DLD1 (cell line): ENCODE measurements around the gene NHERF1.

Experiments used
- in situ Hi-C: cut with HindIII; loops from 2 replicates; pipeline ENCODE4 v1.10.0; 2017; ENCODE audit warnings: low sequenced_read_pairs

NHERF1 gene

DNA sequence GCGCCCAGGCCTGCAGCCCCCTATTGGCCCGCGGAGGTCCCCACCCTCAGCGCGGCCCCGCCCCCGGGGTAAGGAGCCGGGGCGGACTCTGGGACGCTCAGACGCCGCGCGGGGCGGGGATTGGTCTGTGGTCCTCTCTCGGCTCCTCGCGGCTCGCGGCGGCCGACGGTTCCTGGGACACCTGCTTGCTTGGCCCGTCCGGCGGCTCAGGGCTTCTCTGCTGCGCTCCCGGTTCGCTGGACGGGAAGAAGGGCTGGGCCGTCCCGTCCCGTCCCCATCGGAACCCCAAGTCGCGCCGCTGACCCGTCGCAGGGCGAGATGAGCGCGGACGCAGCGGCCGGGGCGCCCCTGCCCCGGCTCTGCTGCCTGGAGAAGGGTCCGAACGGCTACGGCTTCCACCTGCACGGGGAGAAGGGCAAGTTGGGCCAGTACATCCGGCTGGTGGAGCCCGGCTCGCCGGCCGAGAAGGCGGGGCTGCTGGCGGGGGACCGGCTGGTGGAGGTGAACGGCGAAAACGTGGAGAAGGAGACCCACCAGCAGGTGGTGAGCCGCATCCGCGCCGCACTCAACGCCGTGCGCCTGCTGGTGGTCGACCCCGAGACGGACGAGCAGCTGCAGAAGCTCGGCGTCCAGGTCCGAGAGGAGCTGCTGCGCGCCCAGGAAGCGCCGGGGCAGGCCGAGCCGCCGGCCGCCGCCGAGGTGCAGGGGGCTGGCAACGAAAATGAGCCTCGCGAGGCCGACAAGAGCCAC, at the start of gene NHERF1:
TSS of gene NHERF1 (plus strand) at position 100 of the 750 bp plus-strand sequence. CDS start at position 319, 219 bp downstream.
- in situ Hi-C loops, result no loop called here

DNA sequence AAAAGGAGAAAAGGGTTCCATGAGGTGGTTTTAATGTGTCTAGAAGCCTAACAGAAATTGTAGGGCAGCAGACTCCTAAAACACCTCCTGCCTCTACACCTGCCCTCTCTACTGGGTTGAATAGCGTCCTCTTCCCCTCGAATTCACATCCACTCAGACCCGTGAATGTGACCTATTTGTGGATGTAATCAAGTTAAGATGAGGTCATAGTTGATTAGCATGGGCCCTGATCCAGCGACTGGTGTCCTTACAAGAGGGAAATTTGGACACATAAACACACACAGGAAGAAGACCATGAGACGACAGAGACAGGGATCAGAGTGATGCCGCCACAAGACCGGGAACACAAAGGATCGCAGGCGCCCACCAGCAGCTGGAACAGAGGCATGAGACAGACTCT, 49.2 kb upstream of the NHERF1 start:
- in situ Hi-C loops, result no loop called here

DNA sequence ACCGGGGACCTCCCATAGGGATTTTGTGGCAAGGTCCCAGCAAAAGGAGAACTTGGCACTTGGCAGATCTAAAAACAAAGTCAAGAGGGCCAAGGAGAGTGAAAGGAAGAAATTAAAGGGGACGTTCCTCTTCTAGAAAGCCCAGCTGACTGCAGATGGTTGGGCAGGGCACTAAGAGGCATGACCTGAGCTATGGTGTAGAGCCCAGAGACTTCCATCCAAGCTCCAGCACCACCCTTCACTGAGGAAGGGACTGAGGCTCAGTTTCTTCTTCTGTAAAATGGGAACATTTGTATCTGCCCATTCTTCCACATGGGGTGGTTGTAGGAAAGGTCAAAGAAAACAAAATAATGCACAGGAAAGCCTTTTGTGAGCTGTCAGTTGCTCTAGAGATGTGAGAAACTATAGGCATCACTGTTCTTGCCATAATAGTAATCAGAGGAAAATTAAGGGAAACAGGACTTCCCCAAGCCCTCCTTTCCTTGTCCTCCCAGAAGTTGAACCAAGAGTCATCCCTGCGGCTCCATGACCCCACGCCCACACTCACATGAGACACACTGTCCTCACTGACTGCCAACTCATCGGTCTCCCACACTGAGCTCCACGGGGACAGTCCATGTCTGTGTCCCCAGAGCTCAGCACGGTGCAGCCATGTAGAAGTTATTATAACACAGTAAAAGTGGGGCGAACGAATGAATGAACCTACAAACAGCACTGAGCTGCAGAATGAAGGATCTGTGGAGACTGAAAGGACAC, 46.1 kb upstream of the NHERF1 start:
- in situ Hi-C loops, result no loop called here

DNA sequence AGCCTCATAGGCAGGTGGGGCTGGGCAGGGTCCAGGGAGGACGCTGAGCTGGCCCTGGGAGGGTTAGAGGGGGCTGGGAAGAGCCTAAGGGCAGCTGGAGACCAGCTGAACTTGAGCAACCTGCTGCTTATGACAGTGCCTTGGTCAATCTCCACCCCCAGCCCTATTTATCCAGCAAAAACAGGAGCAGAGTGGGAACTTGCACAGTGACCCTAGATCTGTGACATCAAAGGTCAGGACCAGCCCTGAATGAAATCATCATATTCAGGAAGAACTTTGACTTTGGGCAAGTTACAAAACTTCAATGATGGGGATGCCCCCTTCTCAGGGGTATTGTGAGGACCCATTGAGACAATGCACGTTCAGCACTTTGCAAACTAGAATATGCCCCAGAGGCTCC, 45.1 kb upstream of the NHERF1 start:
- in situ Hi-C loops, result no loop called here

DNA sequence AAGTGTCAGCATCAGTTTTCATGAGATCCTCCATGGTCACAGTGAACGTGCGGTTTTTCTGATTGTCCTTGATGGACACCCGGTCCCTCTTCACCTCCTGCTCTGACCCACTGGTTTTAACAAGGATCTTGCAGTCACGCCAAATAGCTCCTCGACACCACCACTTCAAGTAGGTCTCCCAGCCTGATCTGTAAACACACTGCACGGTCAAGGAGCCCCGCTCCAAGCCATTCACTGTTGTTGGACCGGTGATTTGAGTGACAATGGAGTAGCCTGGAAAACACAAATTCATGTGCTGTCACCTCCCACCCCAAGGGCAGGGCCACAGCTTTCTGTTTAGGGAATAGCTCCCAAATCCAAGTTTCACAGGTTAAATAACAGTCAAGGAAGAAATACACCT, 43.9 kb upstream of the NHERF1 start:
- in situ Hi-C loops, result no loop called here

DNA sequence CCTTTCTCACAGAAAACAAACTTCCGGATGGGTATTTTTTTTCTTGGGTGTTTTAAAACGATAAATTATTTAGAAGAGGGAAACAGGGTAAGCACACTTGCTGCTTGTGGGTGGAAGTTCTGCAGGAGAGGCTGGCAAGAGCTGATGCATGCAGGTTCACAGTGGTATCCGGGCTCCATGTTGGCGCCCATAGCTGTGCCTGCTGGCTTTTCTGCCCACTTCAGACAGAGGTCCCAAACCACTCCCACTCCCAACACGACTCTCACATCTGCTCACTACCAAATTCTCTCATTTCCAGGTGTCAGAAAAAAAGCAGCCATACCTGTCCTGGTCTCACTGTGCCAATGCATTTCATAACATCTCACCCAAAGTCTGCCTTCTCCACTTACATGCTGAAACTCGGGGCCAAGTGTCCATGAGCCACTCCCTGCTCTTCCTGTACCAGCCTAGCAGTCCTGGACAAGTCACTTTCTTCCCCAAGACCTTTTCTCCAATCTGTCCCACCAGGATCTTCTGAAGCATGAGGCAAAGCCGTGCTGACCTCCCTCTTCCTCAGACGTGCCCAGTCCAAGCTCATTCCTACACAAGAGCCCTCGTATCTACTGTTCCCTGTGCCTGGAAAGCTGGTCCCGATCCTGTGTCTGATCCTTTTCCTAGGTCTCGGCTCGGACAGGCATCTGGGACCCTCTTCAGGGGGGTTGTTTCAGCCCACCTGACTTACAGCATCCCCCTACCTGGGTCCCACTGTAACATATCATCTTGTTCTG, 37.2 kb upstream of the NHERF1 start:
- in situ Hi-C loops, result no loop called here

DNA sequence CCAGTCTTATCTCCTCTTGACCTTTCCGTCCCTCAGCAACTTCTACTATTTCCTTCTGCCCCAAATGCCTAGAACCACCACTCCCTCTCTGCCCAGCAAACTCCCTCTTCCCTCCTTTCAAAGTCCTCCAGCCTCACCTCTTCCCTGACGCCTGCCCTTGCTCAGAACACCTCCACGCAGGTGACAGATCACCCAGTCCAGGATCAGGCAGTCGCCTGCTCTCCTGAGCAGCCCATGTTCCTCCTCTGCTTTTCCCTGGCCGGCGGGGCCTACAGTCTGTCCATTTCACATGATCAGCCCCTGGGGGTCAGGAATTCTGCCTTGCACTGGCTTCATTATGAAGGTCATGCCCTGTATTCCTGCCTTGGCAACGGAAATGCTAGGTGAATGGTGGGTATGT, 36.1 kb upstream of the NHERF1 start:
- in situ Hi-C loops, result no loop called here

DNA sequence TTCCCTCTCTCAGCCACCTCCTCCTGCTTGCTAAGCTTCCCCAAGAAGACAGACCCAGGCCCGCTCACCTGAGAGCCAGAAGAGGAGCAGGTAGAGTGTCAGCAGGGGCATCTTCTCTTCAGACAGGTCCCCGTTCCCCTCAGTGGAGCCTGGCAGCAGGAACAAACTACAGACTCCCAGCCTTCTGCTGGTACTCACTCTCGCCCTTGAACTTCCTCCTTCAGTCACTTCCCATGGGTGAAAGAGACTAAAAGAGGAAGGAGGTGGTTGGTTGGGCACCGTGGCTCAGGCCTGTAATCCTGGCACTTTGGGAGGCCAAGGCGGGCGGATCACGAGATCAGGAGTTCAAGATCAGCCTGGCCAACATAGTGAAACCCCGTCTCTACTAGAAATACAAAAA, 35.7 kb upstream of the NHERF1 start, which contains the start of gene CD300LF:
TSS of gene CD300LF (minus strand) at position 168 of the 400 bp plus-strand sequence. CDS start at position 111, 57 bp downstream.
- in situ Hi-C loops, result no loop called here

DNA sequence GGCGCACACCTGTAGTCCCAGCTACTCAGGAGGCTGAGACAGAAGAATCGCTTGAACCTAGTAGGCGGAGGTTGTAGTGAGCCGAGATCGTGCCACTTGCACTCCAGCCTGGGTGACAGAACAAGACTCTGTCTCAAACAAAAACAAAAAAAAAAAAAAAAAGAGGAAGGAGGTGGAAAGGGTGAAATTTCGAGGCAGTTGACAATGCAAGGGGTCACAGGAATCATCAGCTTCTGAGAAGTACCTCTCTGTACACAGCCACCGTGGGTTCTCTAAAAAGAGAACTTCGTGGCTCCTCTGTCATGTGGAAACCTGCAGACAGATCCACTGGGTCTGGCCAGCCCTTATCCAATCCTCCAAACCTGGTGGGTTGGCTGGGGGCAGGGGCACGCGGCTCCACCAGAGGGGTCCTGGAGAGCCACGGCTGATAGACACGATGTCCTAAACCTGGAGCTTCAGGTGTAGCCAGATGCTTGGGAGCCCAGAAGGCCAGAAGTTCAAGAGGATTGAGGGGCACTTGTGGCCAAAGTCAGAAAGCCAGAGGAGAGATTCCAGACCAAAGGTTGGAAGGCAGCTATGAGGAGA, 35.2 kb upstream of the NHERF1 start:
- in situ Hi-C loops, result no loop called here

DNA sequence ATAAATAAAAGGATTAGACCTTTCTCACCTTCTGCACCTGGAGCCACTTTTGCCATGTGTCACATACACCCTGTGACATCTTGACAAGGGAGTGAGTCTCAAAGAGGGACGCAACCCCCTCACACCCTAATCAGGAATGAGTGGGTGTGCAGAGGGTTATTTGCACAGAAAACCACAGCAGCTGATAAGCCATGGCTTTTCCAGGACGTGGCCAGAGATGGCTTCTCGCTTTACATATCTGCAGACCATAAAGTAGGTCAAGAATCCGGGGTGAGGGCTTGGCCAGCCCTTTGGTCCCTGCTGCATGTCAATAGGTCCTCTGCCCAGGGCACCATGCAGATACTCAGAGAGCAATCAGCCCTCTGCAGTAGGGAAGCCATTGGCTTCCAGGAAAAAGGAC, 33.3 kb upstream of the NHERF1 start:
- in situ Hi-C loops, result no loop called here

DNA sequence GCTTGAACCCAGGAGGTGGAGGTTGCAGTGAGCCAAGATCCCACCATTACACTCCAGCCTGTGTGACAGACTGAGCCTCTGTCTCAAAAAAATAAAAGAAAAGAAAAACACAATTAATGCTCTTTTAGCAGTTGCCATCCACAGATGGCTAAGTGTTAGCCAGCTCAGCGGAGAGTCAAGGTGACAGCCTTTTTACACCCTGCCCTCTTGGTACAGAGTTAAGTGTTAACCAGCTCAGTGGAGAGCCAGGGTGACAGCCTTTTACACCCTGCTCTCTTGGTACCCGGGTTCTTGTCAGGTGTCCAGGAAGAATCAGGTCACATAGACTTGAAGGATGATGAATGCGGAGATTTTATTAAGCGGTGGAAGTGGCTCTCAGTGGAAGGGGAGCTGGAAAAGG, 27.9 kb upstream of the NHERF1 start:
- in situ Hi-C loops, result no loop called here

DNA sequence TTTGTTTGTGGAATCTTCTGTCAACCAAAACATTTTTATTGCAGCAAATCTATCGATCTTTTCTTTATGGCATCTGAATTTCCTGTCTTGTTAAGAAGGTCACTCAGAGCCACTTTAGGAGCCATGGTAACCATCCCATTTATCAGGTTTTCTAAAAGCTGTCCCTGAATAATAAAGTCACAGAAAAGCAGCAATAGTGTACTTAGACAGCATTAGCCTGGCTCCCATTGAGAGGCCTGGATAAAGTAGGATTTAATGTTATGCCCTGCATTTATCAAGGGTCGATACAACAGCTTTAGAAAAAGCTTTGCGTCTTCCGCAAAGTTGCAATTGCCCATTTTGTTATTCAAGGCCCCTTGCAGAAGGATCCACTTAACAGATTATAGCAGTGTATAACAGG, 25.6 kb upstream of the NHERF1 start:
- in situ Hi-C loops, result no loop called here

DNA sequence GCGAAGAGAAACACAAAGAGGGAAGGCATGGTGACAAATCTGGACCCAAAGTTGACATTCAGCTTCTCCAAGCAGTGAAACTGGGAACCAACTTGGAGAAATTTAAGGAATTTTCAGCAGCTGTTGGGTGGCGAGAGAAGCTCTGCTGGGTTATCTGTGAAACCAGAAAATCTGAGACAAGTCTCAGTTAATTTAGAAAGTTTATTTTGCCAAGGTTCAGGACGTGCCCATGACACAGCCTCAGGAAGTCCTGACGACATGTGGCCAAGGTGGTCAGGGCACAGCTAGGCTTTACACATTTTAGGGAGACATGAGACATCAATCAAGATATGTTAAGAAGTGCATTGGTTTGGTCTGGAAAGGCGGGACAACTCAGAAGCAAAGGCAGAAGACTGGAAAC, 24.5 kb upstream of the NHERF1 start:
- in situ Hi-C loops, result no loop called here

DNA sequence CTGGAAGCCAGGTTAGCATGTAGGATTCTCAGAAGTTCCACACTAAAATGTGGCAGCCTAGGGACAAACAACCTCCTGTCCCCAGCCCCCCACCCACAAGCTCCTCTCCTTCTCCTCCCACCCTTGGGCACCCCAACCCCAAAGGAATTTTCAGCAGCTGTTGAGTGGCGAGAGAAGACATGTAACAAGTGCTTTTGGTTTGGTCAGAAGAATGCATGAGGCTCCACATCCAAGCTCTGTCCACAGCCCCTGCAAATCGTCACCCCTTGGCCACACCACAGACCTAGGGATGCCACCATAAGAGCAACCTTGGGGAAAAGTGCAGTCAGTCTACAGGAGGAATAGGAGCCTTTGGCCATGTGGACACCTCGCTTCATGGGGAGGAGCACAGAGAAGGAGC, 23.3 kb upstream of the NHERF1 start:
- in situ Hi-C loops, result no loop called here

DNA sequence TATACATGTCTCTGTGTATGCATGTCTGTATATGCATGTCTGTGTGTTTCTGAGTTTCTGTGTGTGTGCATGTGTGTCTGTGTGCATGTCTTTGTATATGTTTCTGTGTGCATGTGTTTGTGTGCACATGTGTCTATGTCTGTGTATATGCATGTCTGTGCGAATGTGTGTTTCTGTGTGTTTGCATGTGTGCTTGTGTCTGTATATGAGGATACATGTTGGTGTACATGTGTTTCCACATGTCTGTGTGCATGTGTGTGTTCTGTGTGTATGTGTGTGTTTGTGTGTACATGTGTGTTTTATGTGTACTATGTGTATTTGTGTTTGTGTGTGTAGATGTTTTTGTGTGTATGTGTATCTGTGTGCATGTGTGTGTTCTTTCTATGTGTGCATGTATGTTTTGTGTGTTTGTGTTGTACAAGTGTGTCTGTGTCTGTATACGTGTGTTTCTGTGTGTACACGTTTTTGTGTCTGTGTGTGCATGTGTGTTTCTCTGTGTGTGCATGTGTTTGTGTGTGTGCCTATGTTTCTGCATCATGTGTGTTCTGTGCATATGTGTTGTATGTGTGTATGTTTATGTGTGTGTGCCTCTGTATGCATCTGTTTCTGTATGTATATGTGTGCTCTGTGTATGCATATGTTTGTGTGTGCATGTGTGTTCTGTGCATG, 20.3 kb upstream of the NHERF1 start:
- in situ Hi-C loops, result no loop called here

DNA sequence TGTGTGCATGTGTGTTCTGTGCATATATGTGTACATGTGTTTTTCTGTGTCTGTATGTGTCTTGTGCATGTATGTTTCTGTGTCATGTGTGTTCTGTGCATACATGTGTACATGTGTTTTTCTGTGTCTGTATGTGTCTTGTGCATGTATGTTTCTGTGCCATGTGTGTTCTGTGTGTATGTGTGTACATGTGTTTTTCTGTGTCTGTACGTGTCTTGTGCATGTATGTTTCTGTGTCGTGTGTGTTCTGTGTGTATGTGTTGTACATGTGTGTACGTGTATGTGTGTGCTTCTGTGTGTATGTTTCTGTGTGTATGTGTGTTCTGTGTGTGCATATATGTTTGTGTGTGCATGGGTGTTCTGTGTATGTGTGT, 19.7 kb upstream of the NHERF1 start:
- in situ Hi-C loops, result no loop called here

DNA sequence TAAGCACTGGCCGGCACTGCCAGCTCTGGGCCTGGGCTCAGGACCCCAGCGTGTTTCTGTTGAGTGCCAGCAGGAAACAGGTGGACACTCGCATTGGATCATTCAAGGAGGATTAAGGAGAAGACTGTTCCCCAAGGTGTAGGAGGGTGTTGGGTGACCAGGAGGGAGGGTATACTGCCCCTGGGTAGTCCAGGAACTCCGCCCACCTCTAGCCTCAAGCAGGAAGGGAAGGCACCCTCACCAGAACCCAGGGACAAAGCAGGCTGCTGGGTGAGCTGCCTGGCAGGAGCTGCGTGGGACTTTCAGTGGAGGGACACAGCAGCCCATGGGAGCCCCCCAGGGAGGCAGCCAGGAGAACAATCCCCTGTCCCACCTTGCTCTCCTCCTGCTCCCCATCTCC, 19.1 kb upstream of the NHERF1 start:
- in situ Hi-C loops, result no loop called here

DNA sequence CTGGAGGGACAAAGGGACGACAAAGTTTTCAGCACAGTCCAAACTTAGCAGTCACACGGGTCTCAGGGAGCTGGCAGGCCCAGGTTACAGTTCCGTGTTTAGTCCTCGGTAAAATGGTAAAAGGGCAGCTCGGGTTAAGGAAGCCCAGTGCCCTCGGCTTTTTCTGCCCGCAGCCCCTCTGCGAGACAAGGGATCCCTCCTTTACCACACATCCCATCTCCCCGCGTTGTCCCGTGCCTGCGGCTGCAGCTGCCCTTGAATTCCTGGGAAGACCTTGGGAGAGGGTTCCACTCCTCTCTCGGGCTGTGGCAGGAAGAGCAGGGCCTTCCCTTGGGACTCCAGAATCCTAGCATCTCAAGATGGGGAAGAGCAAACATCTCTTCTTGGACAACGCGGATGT, 18.6 kb upstream of the NHERF1 start:
- in situ Hi-C loops, result no loop called here

DNA sequence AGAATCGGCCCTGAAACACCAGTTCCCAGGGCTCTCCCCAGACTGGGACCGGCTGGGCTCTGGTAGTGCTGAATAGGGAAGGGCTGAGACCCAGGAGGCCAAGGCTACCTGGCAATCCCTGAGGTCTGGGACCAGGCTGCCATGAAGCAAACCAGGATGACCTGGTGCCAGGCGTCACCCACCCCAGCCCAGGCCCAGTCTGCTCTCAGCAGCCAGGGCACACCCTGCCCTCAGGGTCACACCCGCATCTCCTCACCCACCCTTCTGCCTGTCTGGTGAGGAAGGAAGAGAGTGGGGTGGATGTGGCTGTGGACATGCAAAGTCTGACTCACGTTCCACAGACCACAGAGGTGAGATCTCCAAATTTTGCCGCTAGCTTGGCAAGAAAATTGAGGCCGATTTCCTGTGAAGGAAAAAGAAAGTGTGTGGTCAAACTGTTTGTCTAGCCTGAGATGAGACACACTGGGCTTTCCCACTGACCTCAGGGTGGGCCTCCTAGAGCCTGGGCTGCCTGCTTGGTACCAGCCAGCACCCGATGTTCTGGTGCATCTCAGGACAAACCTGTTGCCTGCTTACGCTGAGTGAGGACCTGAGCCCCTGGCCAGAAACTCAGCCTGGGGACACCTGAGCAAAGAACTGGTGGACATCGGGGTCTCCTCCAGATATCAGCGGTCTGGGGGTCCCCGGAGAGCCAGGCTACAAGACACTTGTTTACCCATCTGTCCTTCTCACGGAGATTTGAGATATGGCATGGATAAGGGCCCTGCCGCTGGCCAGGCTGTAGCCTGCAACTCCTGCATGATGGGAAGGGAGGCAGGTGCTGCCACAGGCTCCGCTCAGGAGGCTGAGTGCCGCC, 17.7 kb upstream of the NHERF1 start:
- in situ Hi-C loops, result no loop called here

DNA sequence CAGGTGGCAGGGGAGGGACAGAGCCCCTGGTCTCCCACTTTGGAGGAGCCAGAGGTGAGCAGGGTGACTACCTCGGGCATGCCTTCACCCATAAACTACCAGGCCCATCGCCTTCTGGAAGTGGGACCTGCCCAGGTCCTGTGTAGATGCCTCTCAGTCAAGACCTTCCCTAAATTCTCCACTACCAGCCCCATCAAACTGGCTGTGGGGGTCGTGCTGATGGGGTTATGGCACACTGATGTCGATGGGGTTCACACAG, 17.2 kb upstream of the NHERF1 start:
- in situ Hi-C loops, result no loop called here
